SK-N-SH (cell line): ENCODE results near the gene USP30.

Source experiments
- EP300 ChIP-seq, 2 experiments: IDR thresholded peaks; 2 replicates each; pipeline versions ENCODE4 v1.4.0 to v1.6.1; 2012; ENCODE audit warnings: borderline replicate concordance in 1 of 2, low read depth in 1 of 2, low read length in 1 of 2
- MAX ChIP-seq: IDR thresholded peaks from 2 replicates; pipeline ENCODE4 v1.4.0; 2012; ENCODE audit warnings: low read depth
- MEF2A ChIP-seq: IDR thresholded peaks from 2 replicates; pipeline ENCODE4 v1.4.0; 2012; ENCODE audit warnings: low read depth, borderline replicate concordance
- POLR2AphosphoS5 ChIP-seq: IDR thresholded peaks from 2 replicates; pipeline ENCODE4 v1.6.1; 2012; ENCODE audit warnings: low read depth, low read length
- RAD21 ChIP-seq: IDR thresholded peaks from 2 replicates; pipeline ENCODE4 v1.6.1; 2012; ENCODE audit warnings: mild to moderate bottlenecking, low read length
- RCOR1 ChIP-seq: fragments of 150-350 bp; IDR thresholded peaks from 2 replicates; pipeline ENCODE4 v1.6.1; 2017; ENCODE audit warnings: antibody characterized with exemption, low read length
- REST ChIP-seq: IDR thresholded peaks from 2 replicates; pipeline ENCODE4 v1.6.1; 2012; ENCODE audit warnings: mild to moderate bottlenecking, low read depth, low read length, moderate library complexity
- SIN3A ChIP-seq: IDR thresholded peaks from 2 replicates; pipeline ENCODE4 v1.6.1; 2012; ENCODE audit warnings: low read depth, mild to moderate bottlenecking, low read length, moderate library complexity, borderline replicate concordance
- TAF1 ChIP-seq: IDR thresholded peaks from 2 replicates; pipeline ENCODE4 v1.6.1; 2012; ENCODE audit warnings: low read depth, mild to moderate bottlenecking, low read length, moderate library complexity, borderline replicate concordance
- TEAD4 ChIP-seq: IDR thresholded peaks from 2 replicates; pipeline ENCODE4 v1.4.0; 2012; ENCODE audit warnings: mild to moderate bottlenecking, borderline replicate concordance; ENCODE audit not compliant: insufficient read depth
- USF2 ChIP-seq: fragments of 150-350 bp; IDR thresholded peaks from 2 replicates; pipeline ENCODE4 v1.6.1; 2017; ENCODE audit warnings: antibody characterized with exemption, low read length, low read depth, borderline replicate concordance
- TF ChIP-seq, protein P1 (sequence below): fragments of 200-600 bp; sonication (generic); IDR thresholded peaks from 2 replicates; pipeline ENCODE4 v1.6.1; 2017; ENCODE audit warnings: antibody characterized with exemption, mild to moderate bottlenecking, moderate library complexity

DNA sequence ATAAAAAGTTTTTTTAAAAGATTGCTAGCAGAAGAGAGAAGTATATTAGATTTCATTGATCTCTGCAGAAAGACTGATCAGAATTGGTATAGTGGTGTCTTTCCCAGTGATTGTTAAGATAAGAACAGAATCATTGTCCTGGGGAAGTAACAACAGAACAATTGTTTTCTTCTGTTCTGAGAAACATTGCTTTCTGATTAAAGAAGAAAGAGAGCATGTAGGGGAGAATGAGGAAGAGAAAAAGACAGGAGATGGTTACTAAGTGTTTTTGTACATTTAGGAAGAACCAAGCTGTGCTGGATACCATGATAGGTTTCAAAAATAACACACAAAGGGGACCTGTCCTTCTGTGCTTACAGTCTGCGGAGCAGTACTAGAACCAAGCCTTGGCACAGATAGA lies 5.0 kb downstream of the USP30 start:
- TF ChIP-seq POLR2AphosphoS5 (no peak), TEAD4 (no peak), RCOR1 (no peak), RAD21 (no peak), TAF1 (no peak), USF2 (no peak), MEF2A (no peak), MAX (no peak), EP300 (IDR thresholded peaks at IDR 0.05; ENCODE audit: borderline replicate concordance in 1 of 2, low read depth in 1 of 2, low read length in 1 of 2) (no peak), SIN3A (no peak), REST (no peak)
- TF ChIP-seq, protein P1, sequence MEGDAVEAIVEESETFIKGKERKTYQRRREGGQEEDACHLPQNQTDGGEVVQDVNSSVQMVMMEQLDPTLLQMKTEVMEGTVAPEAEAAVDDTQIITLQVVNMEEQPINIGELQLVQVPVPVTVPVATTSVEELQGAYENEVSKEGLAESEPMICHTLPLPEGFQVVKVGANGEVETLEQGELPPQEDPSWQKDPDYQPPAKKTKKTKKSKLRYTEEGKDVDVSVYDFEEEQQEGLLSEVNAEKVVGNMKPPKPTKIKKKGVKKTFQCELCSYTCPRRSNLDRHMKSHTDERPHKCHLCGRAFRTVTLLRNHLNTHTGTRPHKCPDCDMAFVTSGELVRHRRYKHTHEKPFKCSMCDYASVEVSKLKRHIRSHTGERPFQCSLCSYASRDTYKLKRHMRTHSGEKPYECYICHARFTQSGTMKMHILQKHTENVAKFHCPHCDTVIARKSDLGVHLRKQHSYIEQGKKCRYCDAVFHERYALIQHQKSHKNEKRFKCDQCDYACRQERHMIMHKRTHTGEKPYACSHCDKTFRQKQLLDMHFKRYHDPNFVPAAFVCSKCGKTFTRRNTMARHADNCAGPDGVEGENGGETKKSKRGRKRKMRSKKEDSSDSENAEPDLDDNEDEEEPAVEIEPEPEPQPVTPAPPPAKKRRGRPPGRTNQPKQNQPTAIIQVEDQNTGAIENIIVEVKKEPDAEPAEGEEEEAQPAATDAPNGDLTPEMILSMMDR: no peak
